ENCODE data around the gene CISH. TPM values are rescaled to one million over a fixed set of nuclear protein-coding genes. Genes with fewer than 3 reads are reported as not detected.

The CISH gene
- total and polyA plus RNA-seq, 9 of the 15 experiments (the other 6 are each of a cell fraction or from before 2014, with no cell fraction given), result 1.7 to 47.7 (median 18.3) TPM

DNA sequence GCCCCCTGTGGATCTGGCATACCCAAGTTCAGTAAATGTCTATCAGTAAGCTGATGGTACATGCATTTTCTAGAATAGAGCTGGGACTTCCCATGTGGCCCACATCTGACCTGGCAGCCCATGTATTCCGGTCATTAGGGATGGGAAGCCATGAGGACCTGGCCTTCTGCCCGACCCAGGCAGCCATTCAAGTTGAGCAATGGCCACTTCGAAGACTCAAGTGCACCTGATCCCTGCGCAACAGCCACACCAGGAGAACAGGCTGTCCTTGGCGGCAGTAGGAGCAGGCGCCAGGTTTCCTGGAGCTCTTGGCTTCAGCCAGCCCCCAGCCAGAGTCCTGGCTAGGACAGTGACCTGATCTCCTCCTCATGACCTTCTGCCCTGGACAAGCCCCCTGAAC lies 27.7 kb downstream of the CISH start:
- H3K79me2 ChIP-seq (ENCODE audit: control insufficient read depth, insufficient read depth, low read length), result no peaks in the 10 kb centered on the region
- no peaks in the 10 kb centered on the region for H3K9me3 ChIP-seq (replicated peaks; ENCODE audit: control insufficient read depth, insufficient read depth, low read depth, low read length)
- DNase-seq (ENCODE audit: extremely low read depth in 1 of 4, low spot score in 3 of 4) (no peak), FAIRE-seq (no peak), ATAC-seq (no peak)
- H4K20me1 ChIP-seq (replicated peaks; ENCODE audit: control insufficient read depth, insufficient read depth, low read length), result no peaks in the 10 kb centered on the region
- BruUV-seq (replicated peaks), result no TSS peak
- H3K36me3 ChIP-seq (ENCODE audit: control insufficient read depth, insufficient read depth, low read length), result peaks cover 44% of the 10 kb centered on the region; the same call in 2 of the 3 replicates
- POLR2A ChIA-PET, result interaction anchor here (0.8 to 1.3 kb wide), 4 partner anchors 14 to 27 kb away, joined by 3 to 4 read pairs (median 4); partner anchors contain the start of gene HEMK1
- WGBS (ENCODE audit: insufficient coverage, low coverage, missing lambda C conversion rate), result 96% methylated on average over 4 of the region's 6 CpGs
- TF ChIP-seq SMARCA5 (IDR thresholded peaks at IDR 0.05) (no peak), U2AF2 (optimal IDR thresholded peaks at IDR 0.05; ENCODE audit: low read depth, low read length) (no peak), TSHZ1 (CRISPR knock-in tag; IDR thresholded peaks at IDR 0.05) (no peak), ARID2 (IDR thresholded peaks at IDR 0.05) (no peak), MCM5 (IDR thresholded peaks at IDR 0.05; ENCODE audit: low read depth) (no peak), RCOR1 (IDR thresholded peaks at IDR 0.05; ENCODE audit: borderline replicate concordance in 1 of 2, low read depth in 2 of 2, low read length in 2 of 2) (no peak), PATZ1 (CRISPR knock-in tag; IDR thresholded peaks at IDR 0.05; ENCODE audit: borderline replicate concordance) (no peak), TBP (optimal IDR thresholded peaks at IDR 0.05; ENCODE audit: low read depth, low read length) (no peak), ZBTB1 (CRISPR knock-in tag; IDR thresholded peaks at IDR 0.05; ENCODE audit: borderline replicate concordance, low read depth) (no peak), BMI1 (IDR thresholded peaks at IDR 0.05; ENCODE audit: low read length) (no peak)
- H3K4me1 ChIP-seq (replicated peaks in 1 of 2; ENCODE audit: control insufficient read depth in 2 of 2, insufficient read depth in 2 of 2, low read length in 2 of 2), result peaks cover 17 to 22% of the 10 kb centered on the region in 2 experiments
- no peaks in the 10 kb centered on the region for H3K9me1 ChIP-seq (ENCODE audit: control insufficient read depth, insufficient read depth, low read length)
- intact Hi-C loops (cut with micrococcal nuclease) (no loop called here), in situ Hi-C loops (cut with MboI) (no loop called here)
- CTCF ChIA-PET (ENCODE audit: low intra/inter-chr PET ratio), result no interaction called here
- no peak overlapping the region for H3K4me3 ChIP-seq
- peak overlapping the region in 1 of 2 experiments; percentile 64; a peak in 2 of 4 replicates for H3K9ac ChIP-seq (ENCODE audit: insufficient read depth in 1 of 2, low read depth in 2 of 2, low read length in 2 of 2)
- H2AFZ ChIP-seq (ENCODE audit: low read depth, low read length), result no peak overlapping the region
- no peak overlapping the region for H3K27ac ChIP-seq (ENCODE audit: extremely low read depth, low read depth, low read length)
- no peak overlapping the region for H3K4me2 ChIP-seq (ENCODE audit: insufficient read depth, low read length)
- H3K27me3 ChIP-seq (ENCODE audit: control insufficient read depth in 2 of 2, insufficient read depth in 2 of 2, low read length in 2 of 2), result no peaks in the 10 kb centered on the region

All from K562 (cell line).